IPS-18c (cell line): Measurements from ENCODE around the gene LMAN2L.

Experiments used
- H3K4me3 ChIP-seq: 2 replicates; pipeline ENCODE4 v1.7.0; 2013; ENCODE audit warnings: low read depth, mild to moderate bottlenecking, low read length, moderate library complexity; ENCODE audit not compliant: insufficient read depth
- H3K9me3 ChIP-seq: one replicate; pipeline ENCODE4 v1.6.1; 2013; ENCODE audit warnings: mild to moderate bottlenecking, low read length, moderate library complexity; ENCODE audit not compliant: control insufficient read depth, insufficient read depth

LMAN2L gene

DNA sequence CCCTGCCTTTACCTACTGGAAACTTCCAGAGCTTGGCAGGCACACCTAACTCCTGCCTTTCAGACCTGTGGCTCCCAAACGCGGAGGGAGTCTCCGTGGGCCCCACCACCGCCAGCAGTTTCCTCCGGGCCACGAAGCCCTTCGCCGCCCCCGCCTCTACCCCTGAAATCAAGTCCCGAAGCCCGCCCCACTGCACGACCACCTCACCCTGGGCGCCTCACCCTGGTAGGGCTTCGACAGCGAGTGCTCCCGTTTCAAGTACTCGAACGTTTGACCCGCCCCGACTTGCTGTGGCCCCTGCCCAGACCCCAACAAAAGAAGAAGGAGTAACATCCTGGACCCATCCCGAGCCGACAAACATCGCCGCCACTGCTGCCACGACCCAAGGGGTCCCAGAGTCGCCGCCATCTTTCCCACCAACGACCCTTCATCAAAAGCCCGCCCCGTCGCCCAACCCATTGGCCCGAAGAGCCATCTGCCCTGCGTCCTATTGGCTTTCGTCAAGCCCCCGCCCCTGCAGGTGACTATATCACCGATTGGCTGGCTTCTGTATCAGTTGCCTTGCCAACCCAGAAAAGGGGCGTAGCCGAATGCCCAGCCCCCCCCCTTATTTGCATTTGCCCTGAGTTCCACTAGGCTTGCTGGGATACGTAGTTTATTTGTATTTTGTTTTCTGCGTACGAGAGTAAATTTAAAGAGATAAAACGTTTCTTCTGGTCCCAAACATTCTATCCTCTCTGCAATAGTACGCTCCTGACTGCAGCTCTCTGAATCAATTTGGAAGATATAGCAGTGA is at the start of gene LMAN2L:
LMAN2L (minus strand) TSS at position 432 of the 796 bp plus-strand sequence; CDS start at position 408, 24 bp downstream.
- peak within 1 kb of the TSS; percentile 88 for H3K4me3 ChIP-seq
- no peaks in the 10 kb centered on the region for H3K9me3 ChIP-seq

DNA sequence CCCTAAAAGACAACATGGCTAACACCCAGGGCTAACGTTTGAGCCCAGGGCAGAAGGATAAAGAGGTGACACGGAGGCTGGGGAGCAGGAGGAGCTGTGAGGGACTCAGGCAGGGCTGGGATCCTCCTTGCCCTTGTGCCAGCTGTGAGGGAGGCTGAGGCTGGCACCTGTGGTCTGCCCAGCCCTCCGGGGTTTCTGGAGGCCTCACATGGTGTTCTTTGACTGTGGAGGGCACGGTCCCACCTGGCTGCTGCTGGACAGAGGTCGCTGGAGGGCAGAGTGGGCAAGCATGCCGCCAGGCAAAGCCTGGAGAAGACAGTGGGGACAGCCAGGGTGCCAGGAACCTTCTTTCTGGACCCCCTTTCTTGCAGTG is 49.4 kb upstream of the LMAN2L start:
- no peaks in the 10 kb centered on the region for H3K9me3 ChIP-seq
- H3K4me3 ChIP-seq: no peak overlapping the region

DNA sequence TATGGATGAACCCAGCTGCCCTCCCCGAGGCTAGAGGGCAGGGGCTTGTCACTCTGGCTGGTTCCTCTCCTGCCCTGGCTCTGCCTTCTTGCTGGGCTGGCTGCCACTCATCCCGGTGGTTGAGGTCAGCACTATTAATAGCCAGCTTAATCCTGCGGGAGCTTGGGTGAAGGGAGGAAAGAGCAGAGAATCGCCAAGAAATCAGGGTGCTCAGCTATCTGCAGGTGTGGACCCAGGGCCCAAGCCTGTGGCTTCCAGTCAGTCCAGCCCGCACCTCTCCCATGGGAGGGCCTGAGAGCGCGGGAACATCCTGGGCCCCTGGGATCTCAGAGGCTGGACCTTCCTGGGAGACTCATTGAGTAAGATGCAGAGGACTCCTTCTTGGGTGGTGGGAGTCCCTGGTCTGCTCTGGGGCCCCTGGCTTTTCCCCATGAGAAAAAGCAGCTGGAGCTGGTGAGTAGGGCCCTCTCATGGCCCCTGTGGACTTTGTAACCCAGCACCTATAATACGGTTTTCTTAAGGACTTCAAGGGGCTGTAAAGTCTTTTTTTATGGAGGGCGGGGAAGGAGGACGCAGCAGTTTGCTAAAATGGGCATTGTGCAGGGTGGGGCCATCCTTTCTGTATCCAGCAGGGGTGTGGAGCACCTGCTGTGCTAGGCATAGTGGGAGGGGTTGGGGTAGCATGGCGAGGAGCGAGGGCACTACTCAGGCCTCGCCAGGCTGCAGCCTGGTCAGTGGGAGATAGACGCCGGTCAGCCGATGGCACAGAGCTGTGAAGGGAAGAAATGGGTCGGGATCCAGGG is 48.8 kb upstream of the LMAN2L start:
- no peak overlapping the region for H3K4me3 ChIP-seq

GRCh38 chr2:96787411-96787810 is 47.5 kb upstream of the LMAN2L start:
- Histone ChIP-seq H3K4me3 (no peak overlapping the region), H3K9me3 (no peaks in the 10 kb centered on the region)

More for the DNA sequence above, 48.8 kb upstream of the LMAN2L start:
- no peaks in the 10 kb centered on the region for H3K9me3 ChIP-seq

DNA sequence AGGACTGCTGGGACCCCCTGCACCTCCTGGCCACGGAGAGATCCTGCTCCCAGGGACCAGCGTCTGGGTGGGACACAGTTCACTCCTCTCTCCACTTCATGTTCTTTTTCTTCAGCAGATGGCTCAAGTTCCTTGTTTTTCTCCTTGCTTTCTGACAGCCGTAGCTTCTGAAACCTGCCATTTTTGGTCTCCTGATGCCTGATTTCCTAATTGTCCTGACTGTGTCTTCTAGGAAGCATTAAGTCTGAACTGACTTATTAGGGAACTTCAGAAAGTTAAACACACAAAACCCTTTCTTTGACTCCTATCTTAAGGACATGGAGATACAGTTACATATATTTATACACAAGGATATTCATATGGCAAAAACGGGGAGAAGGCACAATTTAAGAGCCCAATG is 43.5 kb upstream of the LMAN2L start:
- Histone ChIP-seq H3K9me3 (no peaks in the 10 kb centered on the region), H3K4me3 (no peak overlapping the region)

- no peaks in the 10 kb centered on the region for H3K9me3 ChIP-seq
These were observed 35.3 kb upstream of the LMAN2L start for GRCh38 chr2:96775160-96775559.

DNA sequence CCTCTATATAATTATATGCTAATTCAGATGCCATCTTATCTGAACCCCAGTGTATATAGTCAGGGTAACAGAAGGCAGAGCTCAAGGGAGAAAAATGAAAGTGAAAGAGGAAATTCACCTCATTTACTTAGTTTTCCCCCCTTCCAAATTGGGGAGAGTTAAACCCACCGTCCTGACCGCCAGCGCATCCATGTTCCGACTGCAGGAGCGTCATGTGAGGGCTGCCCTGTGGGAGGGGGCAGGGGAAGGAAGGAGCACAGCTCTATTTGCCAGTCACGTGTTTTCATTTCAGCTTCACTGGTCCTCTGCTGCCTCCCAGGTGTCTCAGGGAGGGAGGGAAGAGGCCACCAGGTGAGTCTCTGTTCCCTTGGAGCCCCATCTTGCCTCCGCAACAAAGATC is 34.1 kb upstream of the LMAN2L start:
- Histone ChIP-seq H3K4me3 (no peak overlapping the region), H3K9me3 (no peaks in the 10 kb centered on the region)

More at GRCh38 chr2:96775160-96775559, 35.3 kb upstream of the LMAN2L start:
- H3K4me3 ChIP-seq: no peak overlapping the region

GRCh38 chr2:96772903-96773671 is 33.2 kb upstream of the LMAN2L start:
- Histone ChIP-seq H3K4me3 (no peak overlapping the region), H3K9me3 (no peaks in the 10 kb centered on the region)

DNA sequence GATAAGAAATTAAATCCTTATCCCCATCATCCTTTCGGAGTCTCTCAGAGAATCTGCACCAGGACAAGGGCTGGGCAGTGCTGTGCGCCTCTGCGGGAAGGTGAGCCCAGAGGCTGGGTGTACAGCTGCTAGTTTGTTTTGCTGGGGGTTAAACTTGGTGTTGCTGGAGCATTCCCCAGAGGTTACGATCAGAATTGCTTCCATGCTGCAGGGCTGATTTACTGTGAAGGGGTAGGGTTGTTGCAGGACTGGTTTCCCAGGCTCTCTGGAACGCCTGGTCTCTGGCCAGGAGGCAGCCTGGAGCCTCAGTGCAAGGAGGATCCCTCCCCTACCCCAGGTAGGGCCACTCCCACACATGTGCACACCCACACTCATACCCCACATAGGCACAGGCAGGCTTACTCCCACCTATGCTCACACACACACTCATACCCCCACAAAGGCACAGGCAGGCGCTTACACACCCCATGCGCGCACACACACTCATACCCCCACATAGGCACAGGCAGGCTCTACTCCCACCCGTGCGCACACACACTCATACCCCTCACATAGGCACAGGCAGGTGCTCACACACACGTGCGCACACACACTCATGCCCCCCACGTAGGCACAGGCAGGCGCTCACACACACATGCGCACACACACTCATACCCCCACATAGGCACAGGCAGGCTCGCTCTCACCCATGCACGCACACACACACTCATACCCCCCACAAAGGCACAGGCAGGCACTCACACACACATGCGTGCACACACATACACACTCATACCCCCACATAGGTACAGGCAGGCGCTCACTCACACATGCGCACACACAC is 32.1 kb upstream of the LMAN2L start:
- Histone ChIP-seq H3K4me3 (no peak overlapping the region), H3K9me3 (no peaks in the 10 kb centered on the region)

- Histone ChIP-seq H3K9me3 (no peaks in the 10 kb centered on the region), H3K4me3 (no peak overlapping the region)
These were observed 30.8 kb upstream of the LMAN2L start for GRCh38 chr2:96770442-96771202.

DNA sequence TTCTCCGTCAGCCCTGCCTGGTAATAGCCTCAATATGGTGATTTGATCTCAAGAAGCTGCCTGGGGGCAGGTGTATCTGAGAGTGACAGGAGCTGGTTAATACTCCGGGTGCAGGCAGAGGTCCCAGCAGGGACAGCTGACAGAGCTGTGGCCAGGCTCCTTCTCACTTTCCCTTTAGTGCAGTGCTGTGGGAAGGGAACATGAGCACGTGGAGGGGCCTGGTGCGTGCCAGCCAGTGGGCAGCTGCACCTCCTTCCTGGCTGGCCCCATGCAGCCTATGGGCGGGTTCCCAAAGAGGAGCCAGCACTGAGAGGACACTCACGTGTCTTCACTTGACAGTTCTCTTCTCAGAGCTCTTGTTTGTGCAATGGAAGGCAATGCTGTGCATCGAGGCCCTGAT is 29.9 kb upstream of the LMAN2L start:
- H3K9me3 ChIP-seq: no peaks in the 10 kb centered on the region
- H3K4me3 ChIP-seq: no peak overlapping the region

- H3K9me3 ChIP-seq: no peaks in the 10 kb centered on the region
- H3K4me3 ChIP-seq: no peak overlapping the region
These were observed 28.3 kb upstream of the LMAN2L start for GRCh38 chr2:96768083-96768561.

GRCh38 chr2:96767135-96767871 is 27.4 kb upstream of the LMAN2L start:
- H3K9me3 ChIP-seq: no peaks in the 10 kb centered on the region
- no peak overlapping the region for H3K4me3 ChIP-seq

GRCh38 chr2:96764253-96764637 is 24.4 kb upstream of the LMAN2L start:
- H3K4me3 ChIP-seq: peak overlapping the region; percentile 72; the same call in 1 of the 2 replicates
- no peaks in the 10 kb centered on the region for H3K9me3 ChIP-seq

DNA sequence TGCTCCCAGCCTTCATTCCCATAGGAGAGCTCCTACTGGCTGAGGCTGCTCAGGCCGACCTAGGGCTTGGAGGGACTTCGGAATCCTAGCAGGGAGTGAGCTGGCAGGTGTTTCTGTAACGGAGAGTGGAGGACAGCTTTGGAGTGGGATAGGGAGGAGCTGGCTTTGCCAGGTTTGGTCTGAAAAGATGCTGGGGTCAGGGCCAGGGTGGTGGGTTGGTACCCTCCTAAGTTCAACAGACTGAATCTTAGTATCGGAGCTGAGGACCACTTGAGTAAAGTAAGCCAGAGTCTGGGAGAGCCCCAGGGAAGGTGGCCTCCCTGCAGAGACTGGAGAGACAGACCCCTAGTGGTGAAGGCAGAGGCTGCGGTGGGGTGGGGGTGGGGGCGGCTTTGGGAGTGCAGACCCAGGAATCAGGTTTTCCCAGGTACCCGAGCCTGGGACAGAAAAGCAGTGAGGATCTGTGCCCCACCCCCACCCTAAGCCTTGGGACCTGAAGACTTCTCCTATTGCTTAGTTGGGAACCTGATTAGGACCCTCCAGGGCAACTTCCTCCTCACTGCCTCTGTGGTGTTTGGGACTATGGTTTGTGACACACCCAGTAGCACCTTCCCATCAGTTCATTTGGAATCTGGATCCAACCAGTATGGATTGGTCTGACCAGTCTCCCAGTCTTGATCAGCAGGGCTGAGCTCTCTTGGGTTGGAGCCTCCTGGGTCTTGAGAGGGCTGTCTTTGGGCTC is 23.8 kb upstream of the LMAN2L start:
- Histone ChIP-seq H3K9me3 (no peaks in the 10 kb centered on the region), H3K4me3 (peak overlapping the region; percentile 72; the same call in 1 of the 2 replicates)
